ENCODE data around the gene ACVRL1. TPM values are rescaled to one million over a fixed set of nuclear protein-coding genes. Genes with fewer than 3 reads are reported as not detected.

The ACVRL1 gene
- total RNA-seq, 3 donors from 2014 or later (not counting 1 experiment from before 2014, with no cell fraction given): 0.57 TPM; not detected in 2

- no peaks in the 10 kb centered on the region for H3K36me3 Mint-ChIP-seq
- H3K4me1 ChIP-seq (ENCODE audit: control insufficient read depth, insufficient read depth, low read length): peaks cover 9% of the 10 kb centered on the region
- TF ChIP-seq CTCF (IDR thresholded peaks at IDR 0.05): no peak
- DNase-seq: no peak
- H3K27ac ChIP-seq (ENCODE audit: low read length): no peak overlapping the region
- no peak overlapping the region for H3K4me3 Mint-ChIP-seq
- H3K27ac Mint-ChIP-seq: no peak overlapping the region
- peaks cover 8% of the 10 kb centered on the region for H3K27me3 ChIP-seq (ENCODE audit: control insufficient read depth, insufficient read depth, low read length)
- intact Hi-C loops (cut with micrococcal nuclease): no loop called here
- ATAC-seq: no peak
- H3K4me3 ChIP-seq (ENCODE audit: low read length): no peak overlapping the region
- no peaks in the 10 kb centered on the region for H3K9me3 ChIP-seq (ENCODE audit: control insufficient read depth, insufficient read depth, low read length)
- H3K36me3 ChIP-seq (ENCODE audit: control insufficient read depth, insufficient read depth, low read length): no peaks in the 10 kb centered on the region
- WGBS (ENCODE audit: insufficient coverage): 95% methylated on average over 9 of the region's 9 CpGs
- H3K27me3 Mint-ChIP-seq (ENCODE audit: low read depth in 2 of 2): peaks cover 20 to 42% of the 10 kb centered on the region in 2 donors
- no peaks in the 10 kb centered on the region for H3K9me3 Mint-ChIP-seq
- no peaks in the 10 kb centered on the region for H3K4me1 Mint-ChIP-seq
Observed at GRCh38 chr12:51908876-51909592, 1.7 kb downstream of the ACVRL1 start.

- Mint-ChIP-seq H3K36me3 (no peaks in the 10 kb centered on the region), H3K9me3 (no peaks in the 10 kb centered on the region), H3K27me3 (ENCODE audit: low read depth in 2 of 2) (peaks cover 20 to 39% of the 10 kb centered on the region in 2 donors), H3K4me1 (no peaks in the 10 kb centered on the region), H3K4me3 (no peak overlapping the region), H3K27ac (no peak overlapping the region)
- no peak for ATAC-seq
- TF ChIP-seq CTCF (IDR thresholded peaks at IDR 0.05): no peak
- H3K36me3 ChIP-seq (ENCODE audit: control insufficient read depth, insufficient read depth, low read length): no peaks in the 10 kb centered on the region
- no peak for DNase-seq
- H3K9me3 ChIP-seq (ENCODE audit: control insufficient read depth, insufficient read depth, low read length): no peaks in the 10 kb centered on the region
- WGBS (ENCODE audit: insufficient coverage): 86% methylated on average over 4 of the region's 6 CpGs
- peaks cover 9% of the 10 kb centered on the region for H3K4me1 ChIP-seq (ENCODE audit: control insufficient read depth, insufficient read depth, low read length)
- no peak overlapping the region for H3K4me3 ChIP-seq (ENCODE audit: low read length)
- intact Hi-C loops (cut with micrococcal nuclease): no loop called here
- peaks cover 8% of the 10 kb centered on the region for H3K27me3 ChIP-seq (ENCODE audit: control insufficient read depth, insufficient read depth, low read length)
- H3K27ac ChIP-seq (ENCODE audit: low read length): no peak overlapping the region
Observed at GRCh38 chr12:51910168-51910567, 2.9 kb downstream of the ACVRL1 start.

- H3K27me3 Mint-ChIP-seq (ENCODE audit: low read depth in 2 of 2): peaks cover 20 to 34% of the 10 kb centered on the region in 2 donors
- no peak for TF ChIP-seq CTCF (IDR thresholded peaks at IDR 0.05)
- peaks cover 9% of the 10 kb centered on the region for H3K4me1 ChIP-seq (ENCODE audit: control insufficient read depth, insufficient read depth, low read length)
Observed at GRCh38 chr12:51910691-51911090, 3.4 kb downstream of the ACVRL1 start.

GRCh38 chr12:51911307-51911706 is 4.0 kb downstream of the ACVRL1 start:
- intact Hi-C loops (cut with micrococcal nuclease): no loop called here
- no peak overlapping the region for H3K4me3 ChIP-seq (ENCODE audit: low read length)
- TF ChIP-seq CTCF (IDR thresholded peaks at IDR 0.05): no peak

More at GRCh38 chr12:51910691-51911090, 3.4 kb downstream of the ACVRL1 start:
- Histone ChIP-seq H3K27me3 (ENCODE audit: control insufficient read depth, insufficient read depth, low read length) (peaks cover 8% of the 10 kb centered on the region), H3K4me3 (ENCODE audit: low read length) (no peak overlapping the region), H3K36me3 (ENCODE audit: control insufficient read depth, insufficient read depth, low read length) (no peaks in the 10 kb centered on the region), H3K27ac (ENCODE audit: low read length) (no peak overlapping the region), H3K9me3 (ENCODE audit: control insufficient read depth, insufficient read depth, low read length) (no peaks in the 10 kb centered on the region)
- H3K36me3 Mint-ChIP-seq: no peaks in the 10 kb centered on the region
- no peak overlapping the region for H3K4me3 Mint-ChIP-seq
- intact Hi-C loops (cut with micrococcal nuclease): no loop called here
- H3K4me1 Mint-ChIP-seq: no peaks in the 10 kb centered on the region
- ATAC-seq: no peak
- WGBS (ENCODE audit: insufficient coverage): 65% methylated on average over 3 of the region's 3 CpGs
- no peak for DNase-seq
- no peaks in the 10 kb centered on the region for H3K9me3 Mint-ChIP-seq
- H3K27ac Mint-ChIP-seq: no peak overlapping the region

More at GRCh38 chr12:51911307-51911706, 4.0 kb downstream of the ACVRL1 start:
- Histone ChIP-seq H3K27ac (ENCODE audit: low read length) (no peak overlapping the region), H3K36me3 (ENCODE audit: control insufficient read depth, insufficient read depth, low read length) (no peaks in the 10 kb centered on the region), H3K4me1 (ENCODE audit: control insufficient read depth, insufficient read depth, low read length) (peaks cover 9% of the 10 kb centered on the region), H3K9me3 (ENCODE audit: control insufficient read depth, insufficient read depth, low read length) (no peaks in the 10 kb centered on the region), H3K27me3 (ENCODE audit: control insufficient read depth, insufficient read depth, low read length) (peaks cover 8% of the 10 kb centered on the region)
- Mint-ChIP-seq H3K36me3 (no peaks in the 10 kb centered on the region), H3K4me1 (no peaks in the 10 kb centered on the region), H3K4me3 (no peak overlapping the region), H3K27me3 (ENCODE audit: low read depth in 2 of 2) (peaks cover 16 to 28% of the 10 kb centered on the region in 2 donors), H3K9me3 (no peaks in the 10 kb centered on the region), H3K27ac (no peak overlapping the region)
- DNase-seq (no peak), ATAC-seq (no peak)
- WGBS (ENCODE audit: insufficient coverage): 86% methylated on average over 6 of the region's 6 CpGs
